Hepatocyte (in vitro differentiated cells): ENCODE measurements around the gene KRTAP5-5.

Experiments
- EZH2phosphoT487 ChIP-seq: fragments of 200-600 bp; sonication (generic); IDR thresholded peaks from one replicate; pipeline ENCODE4 v1.6.1; 2018; ENCODE audit warnings: antibody characterized with exemption, mild to moderate bottlenecking, low read depth, moderate library complexity; ENCODE audit not compliant: unreplicated experiment, severe bottlenecking
- TF ChIP-seq, protein P1 (sequence below): fragments of 200-600 bp; sonication (generic); IDR thresholded peaks from 2 replicates; pipeline ENCODE4 v1.5.1; 2016; ENCODE audit warnings: antibody characterized with exemption, mild to moderate bottlenecking; ENCODE audit not compliant: poor library complexity

DNA sequence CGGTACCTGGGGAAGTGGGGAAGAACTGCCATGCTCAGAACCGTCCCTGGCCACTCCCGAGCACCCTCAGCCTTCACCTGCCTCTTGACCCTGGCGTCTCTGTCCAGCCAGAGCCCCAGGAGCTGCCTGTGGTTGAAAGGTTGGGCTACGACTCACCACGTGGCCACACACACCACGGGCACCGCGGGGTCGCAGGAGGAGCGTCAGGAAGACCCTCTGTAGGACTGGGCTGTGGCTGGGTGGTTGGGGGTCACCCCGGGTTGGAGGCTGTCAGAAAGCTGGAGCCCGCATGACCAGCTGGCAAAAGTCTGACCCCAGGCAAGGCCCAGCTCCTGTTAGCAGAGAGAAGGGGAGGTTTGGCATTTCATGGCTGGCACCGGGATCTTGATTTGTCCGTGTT, 11.5 kb downstream of the KRTAP5-5 start:
- TF ChIP-seq, protein P1, sequence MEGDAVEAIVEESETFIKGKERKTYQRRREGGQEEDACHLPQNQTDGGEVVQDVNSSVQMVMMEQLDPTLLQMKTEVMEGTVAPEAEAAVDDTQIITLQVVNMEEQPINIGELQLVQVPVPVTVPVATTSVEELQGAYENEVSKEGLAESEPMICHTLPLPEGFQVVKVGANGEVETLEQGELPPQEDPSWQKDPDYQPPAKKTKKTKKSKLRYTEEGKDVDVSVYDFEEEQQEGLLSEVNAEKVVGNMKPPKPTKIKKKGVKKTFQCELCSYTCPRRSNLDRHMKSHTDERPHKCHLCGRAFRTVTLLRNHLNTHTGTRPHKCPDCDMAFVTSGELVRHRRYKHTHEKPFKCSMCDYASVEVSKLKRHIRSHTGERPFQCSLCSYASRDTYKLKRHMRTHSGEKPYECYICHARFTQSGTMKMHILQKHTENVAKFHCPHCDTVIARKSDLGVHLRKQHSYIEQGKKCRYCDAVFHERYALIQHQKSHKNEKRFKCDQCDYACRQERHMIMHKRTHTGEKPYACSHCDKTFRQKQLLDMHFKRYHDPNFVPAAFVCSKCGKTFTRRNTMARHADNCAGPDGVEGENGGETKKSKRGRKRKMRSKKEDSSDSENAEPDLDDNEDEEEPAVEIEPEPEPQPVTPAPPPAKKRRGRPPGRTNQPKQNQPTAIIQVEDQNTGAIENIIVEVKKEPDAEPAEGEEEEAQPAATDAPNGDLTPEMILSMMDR = no peak
- TF ChIP-seq EZH2phosphoT487 = no peak
